Measurements from ENCODE around the gene LMF1.
"Not testable (repeated sequence)": the region's sequence is repeated elsewhere in the genome, so short reads cannot be mapped to it uniquely, and the experiment has no call there.

LMF1 gene

DNA sequence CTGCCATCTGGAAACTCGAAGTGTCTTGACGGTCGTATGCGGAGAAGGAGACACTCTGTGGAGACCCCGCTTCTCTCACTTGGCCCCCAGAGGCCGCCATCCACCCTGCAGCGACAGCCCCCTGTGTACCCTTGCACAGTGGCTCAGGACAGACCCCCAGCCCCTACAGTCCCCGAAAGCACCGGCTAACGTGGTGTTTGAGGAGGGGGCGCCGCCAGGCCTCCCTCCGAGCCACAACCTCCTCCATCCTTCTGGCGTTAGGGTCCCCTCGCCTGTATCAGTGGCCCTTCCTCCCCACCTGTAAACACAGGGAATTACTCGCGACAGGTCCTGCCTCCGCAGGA lies 73.6 kb downstream of the LMF1 start:
- DNase-seq (ENCODE audit: low spot score) (no peak), FAIRE-seq (no peak)

DNA sequence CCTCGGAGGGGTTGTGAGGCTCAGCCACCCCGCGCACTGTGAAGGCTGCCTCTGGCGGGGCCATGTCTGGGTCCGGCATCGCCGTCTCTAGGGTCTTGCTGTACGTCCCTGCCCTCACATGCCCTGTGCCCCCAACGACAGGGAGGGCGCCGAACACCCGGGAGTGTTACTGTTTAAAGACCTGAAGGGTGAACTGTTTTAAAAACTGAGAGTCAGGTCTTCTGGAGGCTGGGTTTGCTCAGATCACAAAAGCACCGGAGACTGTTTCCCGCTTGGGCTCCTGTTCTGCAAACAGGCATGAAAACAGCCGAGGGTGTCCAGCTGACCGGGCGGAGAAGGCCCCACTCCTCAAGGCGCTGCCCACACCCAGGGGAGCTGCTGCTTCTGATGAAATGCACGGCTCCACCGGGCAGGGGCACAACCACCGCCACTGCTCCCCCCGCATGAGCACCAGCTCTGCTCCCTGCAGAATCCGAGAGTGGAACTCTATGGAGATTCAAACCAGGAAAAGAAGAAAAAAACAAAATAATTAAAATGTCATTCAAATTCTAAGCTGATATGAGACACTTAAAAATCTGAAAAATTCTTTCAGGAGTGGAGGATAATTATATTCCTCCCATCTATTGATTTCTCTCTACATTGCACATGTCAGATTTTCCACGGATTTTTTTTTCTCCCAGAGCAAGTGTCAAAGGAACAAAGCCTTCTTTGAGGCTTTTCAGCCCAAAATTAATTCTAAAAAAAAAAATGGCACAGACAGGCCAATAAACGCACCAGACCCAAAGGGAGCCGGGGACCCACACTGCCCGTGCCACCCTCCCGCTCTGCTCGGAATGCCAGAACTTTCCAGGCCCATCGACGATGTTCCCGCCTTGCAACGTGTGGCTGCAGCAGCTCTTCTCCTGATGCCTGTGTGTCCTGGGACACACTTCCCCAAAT lies 74.3 kb downstream of the LMF1 start:
- FAIRE-seq (no peak), DNase-seq (ENCODE audit: low spot score) (no peak)

DNA sequence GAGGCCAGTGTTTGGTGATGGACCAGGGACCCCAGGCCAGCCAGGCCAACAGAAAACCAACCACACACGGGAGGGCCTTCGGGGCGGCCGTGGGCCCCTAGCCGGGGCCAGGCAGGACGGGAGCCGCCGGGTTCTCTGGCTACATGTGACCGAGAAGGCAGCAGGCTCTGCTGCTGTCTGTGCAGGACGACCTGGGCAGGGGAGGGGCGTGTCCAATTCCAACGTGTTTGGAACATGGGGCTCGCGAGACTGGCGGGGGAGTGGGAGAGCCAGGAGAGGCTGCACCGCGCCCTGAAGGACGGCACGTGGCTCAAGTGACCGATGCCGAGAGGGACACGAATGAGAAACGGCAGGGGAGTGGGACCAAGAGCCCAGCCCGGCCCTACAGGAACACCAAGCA lies 75.4 kb downstream of the LMF1 start:
- DNase-seq (ENCODE audit: low spot score) (no peak), FAIRE-seq (no peak)

- FAIRE-seq (no peak), DNase-seq (ENCODE audit: low spot score) (no peak)
These were observed 75.9 kb downstream of the LMF1 start for GRCh38 chr16:894841-895240.

- FAIRE-seq (no peak), DNase-seq (ENCODE audit: low spot score) (no peak)
These were observed 76.6 kb downstream of the LMF1 start for GRCh38 chr16:894136-894535.

DNA sequence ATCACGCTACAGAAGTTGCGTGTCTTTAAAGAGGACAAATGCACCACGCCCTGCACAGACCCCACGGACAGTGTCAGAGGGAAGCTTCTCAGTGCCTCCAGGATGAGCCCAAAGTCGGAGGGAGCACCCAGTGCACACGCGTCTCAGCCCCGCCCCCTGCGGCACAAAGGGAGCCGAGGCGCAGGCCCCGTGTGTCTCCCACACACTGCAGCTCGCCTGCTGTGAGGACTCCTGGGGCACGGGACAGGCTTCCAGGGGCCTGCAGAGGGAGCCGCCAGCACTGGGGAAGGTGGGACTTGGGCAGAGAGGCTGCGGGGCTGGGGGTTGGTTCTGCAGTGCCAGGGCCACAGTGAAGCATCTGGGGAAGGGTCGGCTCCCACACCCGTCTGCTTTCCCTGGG lies 77.4 kb downstream of the LMF1 start:
- FAIRE-seq (no peak), DNase-seq (ENCODE audit: low spot score) (no peak)

DNA sequence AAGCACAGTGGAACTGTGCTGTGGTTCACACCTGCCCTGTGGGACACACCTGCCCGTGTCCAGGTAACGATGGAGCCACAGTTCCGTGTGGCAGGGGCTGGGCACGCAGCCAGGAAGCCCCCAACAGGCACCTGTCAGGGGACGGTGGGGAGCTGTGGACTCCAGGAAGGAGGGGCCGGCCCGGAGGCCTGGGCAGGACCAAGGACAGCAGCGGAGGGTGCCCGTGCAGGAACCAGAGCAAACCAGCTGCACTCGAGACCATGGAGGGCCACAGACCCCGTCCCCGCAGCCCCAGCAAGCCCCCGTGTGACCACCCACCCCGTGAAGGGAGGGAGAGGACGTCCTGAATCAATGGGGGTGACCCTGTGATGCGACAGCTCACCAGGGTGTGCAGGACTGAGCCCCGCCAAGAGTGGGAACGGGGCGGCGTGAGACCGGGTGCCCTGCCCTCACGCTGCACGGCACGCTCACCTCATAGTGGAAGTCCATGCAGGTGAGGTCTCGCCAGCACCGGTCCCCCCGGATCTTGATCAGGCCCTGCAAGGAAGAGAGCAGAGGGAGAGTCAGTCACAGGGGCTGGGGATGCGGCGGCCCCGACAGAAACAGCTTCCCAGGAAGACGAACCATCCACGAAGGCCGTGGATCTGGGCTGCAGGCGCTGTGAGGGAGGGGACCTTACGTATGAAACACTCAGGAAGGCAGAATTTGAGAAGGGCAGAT lies 78.1 kb downstream of the LMF1 start:
- FAIRE-seq: no peak
- DNase-seq (ENCODE audit: low spot score): no peak

GRCh38 chr16:892006-892405 lies 78.8 kb downstream of the LMF1 start:
- DNase-seq (ENCODE audit: low spot score): no peak
- FAIRE-seq: no peak

- DNase-seq (ENCODE audit: low spot score) (no peak), FAIRE-seq (no peak)
These were observed 79.4 kb downstream of the LMF1 start for GRCh38 chr16:891353-891740.

GRCh38 chr16:890716-891352 lies 80.0 kb downstream of the LMF1 start:
- no peak for DNase-seq (ENCODE audit: low spot score)
- FAIRE-seq: no peak

- no peak for FAIRE-seq
- DNase-seq (ENCODE audit: low spot score): no peak
These were observed 80.6 kb downstream of the LMF1 start for GRCh38 chr16:890217-890616.

DNA sequence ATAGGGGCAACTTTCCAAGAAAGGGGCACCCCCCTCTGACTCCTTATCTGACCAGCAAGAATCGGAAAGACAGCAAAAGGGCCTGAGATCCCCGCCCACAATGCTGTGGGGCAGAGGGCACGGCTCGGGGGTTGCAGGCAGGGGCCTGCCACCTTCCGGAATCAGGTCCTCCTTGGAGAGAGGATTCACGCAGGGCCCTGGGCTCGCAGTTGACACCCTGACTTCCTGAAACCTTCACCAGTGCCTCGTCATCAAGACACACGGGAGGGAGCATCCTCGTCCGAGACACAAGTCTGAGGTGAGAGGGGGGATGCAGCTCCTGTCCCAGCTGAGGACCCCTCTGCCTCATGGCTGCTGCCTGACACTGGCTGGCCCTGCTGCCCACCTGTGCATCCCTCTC lies 81.2 kb downstream of the LMF1 start:
- FAIRE-seq: no peak
- no peak for DNase-seq (ENCODE audit: low spot score)

- DNase-seq (ENCODE audit: low spot score) (no peak), FAIRE-seq (no peak)
These were observed 81.7 kb downstream of the LMF1 start for GRCh38 chr16:888901-889570.

- not testable (repeated sequence) for FAIRE-seq; DNase-seq (ENCODE audit: low spot score)
These were observed 82.3 kb downstream of the LMF1 start for GRCh38 chr16:888456-888855.

DNA sequence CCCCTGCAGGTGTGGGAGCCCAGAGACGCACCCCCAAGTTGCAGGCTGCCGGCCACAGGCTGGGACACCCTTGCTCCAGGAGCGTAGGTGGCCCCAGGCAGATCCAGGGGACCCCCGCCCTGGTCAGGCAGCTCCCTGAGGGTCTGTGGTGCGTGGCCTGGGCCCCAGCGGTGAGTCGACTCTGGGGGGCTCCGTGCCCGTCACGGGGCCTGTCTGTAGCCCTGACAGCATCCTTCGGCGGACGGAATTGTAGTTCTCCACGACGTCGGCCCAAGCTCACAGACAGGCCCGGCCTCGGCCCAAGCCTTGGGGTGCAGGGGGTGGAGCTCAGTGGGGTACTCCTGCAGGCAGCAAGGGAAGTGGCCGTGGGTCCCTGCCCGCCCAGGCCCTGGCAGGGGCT lies 82.9 kb downstream of the LMF1 start:
- DNase-seq (ENCODE audit: low spot score) (no peak), FAIRE-seq (no peak)

DNA sequence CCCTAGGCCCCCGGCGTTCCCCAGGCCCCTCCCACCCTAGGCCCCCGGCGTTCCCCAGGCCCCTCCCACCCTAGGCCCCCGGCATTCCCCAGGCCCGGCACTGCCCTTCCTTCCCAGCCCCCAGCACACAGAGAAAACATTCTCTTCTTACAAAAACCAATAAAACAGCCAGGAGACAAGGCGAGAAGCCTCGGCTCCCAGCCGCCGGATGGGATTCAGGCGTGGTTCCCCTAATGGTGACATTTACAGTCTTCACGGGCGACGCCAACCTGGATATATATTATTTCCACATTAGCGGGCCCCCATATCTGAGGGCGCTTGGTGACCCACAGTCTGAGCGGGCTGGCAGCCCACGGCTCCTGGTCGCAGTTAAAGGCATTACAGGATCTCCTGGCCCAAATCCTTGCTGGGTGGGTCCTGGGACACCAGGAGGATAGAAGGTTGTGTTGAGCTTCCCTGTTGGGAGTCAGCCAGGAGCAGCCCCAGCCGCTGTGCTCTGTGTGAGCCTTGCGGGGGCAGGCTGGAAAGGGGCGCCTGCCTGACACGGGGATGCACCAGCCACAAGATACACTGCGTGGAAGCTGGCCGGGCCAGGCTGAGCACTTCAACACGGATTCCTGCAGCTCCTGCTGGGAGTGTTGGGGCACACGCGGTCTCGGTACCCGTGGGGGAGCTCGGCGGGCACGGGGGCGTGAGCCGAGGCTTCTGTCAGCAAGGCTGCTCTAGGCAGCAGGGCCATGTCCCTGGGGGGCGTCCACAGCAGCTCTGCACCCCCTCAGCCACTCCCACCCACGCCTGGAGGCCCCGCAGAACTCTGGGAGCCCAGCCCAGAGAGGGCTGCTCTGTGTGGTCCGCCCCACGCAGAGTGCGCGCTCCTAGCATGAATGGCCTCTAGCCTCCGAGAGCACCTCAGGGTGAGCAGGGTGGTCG lies 83.7 kb downstream of the LMF1 start:
- DNase-seq (ENCODE audit: low spot score): no peak

GRCh38 chr16:886084-886543 lies 84.7 kb downstream of the LMF1 start:
- FAIRE-seq: no peak
- DNase-seq (ENCODE audit: low spot score): no peak

More for the DNA sequence above, 83.7 kb downstream of the LMF1 start:
- no peak for FAIRE-seq

DNA sequence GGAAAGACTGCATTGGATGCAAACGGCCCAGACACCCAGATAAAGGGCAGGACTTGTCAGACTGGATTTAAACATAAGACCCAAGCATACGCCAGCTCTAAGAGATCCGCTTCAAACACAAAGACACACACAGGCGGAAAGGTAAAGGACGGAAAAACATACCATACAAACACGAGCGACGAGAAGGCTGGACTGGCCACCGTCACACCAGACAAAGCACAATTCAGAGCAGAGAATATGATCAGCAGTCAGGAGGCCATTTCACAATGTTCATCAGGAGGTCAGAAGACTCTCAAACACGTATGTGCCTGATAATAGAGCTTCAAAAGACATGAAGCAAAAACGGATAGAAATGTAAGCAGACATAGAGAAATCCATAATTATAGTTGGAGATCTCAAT lies 85.4 kb downstream of the LMF1 start:
- FAIRE-seq: no peak
- no peak for DNase-seq (ENCODE audit: low spot score)

DNA sequence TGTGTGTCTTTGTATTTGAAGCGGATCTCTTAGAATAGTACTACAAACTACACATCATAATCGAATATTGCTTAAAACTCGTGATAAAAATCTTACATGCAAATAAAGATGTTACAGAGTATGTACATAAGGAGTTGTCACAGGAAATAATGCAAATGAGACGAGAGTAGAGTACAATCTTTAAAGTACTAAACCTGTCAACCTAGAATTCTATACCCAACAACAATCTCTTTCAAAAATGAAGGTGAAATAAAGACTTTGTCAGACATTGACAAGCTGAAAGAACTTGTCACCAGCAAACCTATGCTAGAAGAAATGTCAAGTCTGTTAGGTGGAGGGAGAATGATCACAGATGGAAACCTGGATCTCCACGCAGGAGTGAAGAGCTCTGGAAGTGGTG lies 86.6 kb downstream of the LMF1 start:
- FAIRE-seq: no peak
- no peak for DNase-seq (ENCODE audit: low spot score)

DNA sequence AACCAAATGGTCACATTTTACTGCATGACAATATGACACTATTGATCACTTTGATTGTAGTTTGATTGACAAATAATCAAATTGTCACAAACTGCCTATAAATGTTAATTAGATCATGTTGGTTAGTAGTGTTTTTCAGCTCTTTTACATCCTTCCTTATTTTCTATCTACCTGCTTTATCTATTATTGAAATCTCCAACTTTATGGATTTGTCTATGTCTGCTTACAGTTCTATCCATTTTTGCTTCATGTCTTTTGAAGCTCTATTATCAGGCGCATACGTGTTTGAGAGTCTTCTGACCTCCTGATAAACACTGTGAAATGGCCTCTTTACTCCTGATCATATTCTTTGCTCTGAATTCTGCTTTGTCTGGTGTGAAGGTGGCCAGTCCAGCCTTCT lies 87.0 kb downstream of the LMF1 start:
- FAIRE-seq (no peak), DNase-seq (ENCODE audit: low spot score) (no peak)

GRCh38 chr16:883340-883739 lies 87.4 kb downstream of the LMF1 start:
- no peak for FAIRE-seq
- no peak for DNase-seq (ENCODE audit: low spot score)
